ENCODE results near the gene CDH4.

Gene CDH4

DNA sequence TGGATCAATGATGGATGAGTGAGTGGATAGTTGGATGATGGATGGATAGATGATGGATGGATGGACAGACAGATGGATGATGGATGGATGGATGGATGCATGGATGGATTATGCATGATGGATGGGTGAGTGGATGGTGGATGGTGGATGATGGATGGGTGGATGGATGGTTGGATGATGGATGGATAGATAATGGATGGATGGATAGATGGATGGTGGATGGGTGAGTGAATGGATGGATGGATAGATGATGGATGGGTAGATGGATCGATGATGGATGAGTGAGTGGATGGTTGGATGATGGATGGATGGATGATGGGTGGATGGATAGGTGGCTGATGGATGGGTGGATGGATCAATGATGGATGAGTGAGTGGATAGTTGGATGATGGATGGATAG lies 637.6 kb downstream of the CDH4 start:
- Histone ChIP-seq H3K9ac (ENCODE audit: low read length) (no peak overlapping the region), H3K56ac (ENCODE audit: low read length) (no peak overlapping the region), H3K27me3 (ENCODE audit: insufficient read depth, low read length, poor library complexity) (no peaks in the 10 kb centered on the region), H4K8ac (ENCODE audit: low read depth, low read length) (no peak overlapping the region), H3K4me3 (ENCODE audit: low read length) (no peak overlapping the region), H4K5ac (ENCODE audit: low read length) (no peak overlapping the region), H3K23ac (ENCODE audit: low read length) (no peak overlapping the region), H3K4ac (ENCODE audit: low read depth, low read length) (no peak overlapping the region), H3K4me2 (ENCODE audit: low read length) (no peak overlapping the region), H3K36me3 (ENCODE audit: control insufficient read depth, insufficient read depth, low read length) (no peaks in the 10 kb centered on the region), H2BK120ac (ENCODE audit: low read depth, low read length) (no peak overlapping the region), H3K18ac (ENCODE audit: low read length) (no peak overlapping the region), H3K4me1 (ENCODE audit: control insufficient read depth, low read depth, low read length) (no peaks in the 10 kb centered on the region), H3K79me1 (ENCODE audit: low read length) (no peaks in the 10 kb centered on the region), H2BK15ac (replicated peaks; ENCODE audit: low read depth) (no peak overlapping the region), H3K79me2 (ENCODE audit: control insufficient read depth, insufficient read depth, low read length) (no peaks in the 10 kb centered on the region), H2BK5ac (ENCODE audit: low read length) (no peak overlapping the region), H3K27ac (ENCODE audit: low read depth, low read length) (no peak overlapping the region), H2AK5ac (ENCODE audit: low read length) (no peak overlapping the region)
- WGBS (ENCODE audit: extremely low coverage, insufficient coverage, low lambda C conversion rate): no CpG with 5 or more reads among the region's 1 CpG
- no peak for DNase-seq

DNA sequence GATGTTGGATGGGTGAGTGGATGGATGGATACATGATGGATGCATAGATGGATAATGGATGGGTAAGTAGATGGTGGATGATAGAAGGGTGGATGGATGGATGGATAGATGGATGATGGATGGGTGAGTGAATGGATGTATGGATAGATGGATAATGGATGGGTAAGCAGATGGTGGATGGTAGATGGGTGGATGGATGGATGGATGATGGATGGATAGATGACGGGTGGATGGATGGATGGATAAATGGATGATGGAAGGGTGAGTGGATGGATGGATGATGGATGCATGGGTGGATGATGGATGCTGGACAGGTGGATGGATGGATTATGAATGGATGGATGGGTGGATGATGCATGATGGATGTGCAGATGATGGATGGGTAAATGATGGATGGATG lies 638.1 kb downstream of the CDH4 start:
- no peak overlapping the region for H2BK5ac ChIP-seq (ENCODE audit: low read length)
- H3K56ac ChIP-seq (ENCODE audit: low read length): no peak overlapping the region
- H3K4me2 ChIP-seq (ENCODE audit: low read length): no peak overlapping the region
- H4K8ac ChIP-seq (ENCODE audit: low read depth, low read length): no peak overlapping the region
- H3K79me2 ChIP-seq (ENCODE audit: control insufficient read depth, insufficient read depth, low read length): no peaks in the 10 kb centered on the region
- no peaks in the 10 kb centered on the region for H3K27me3 ChIP-seq (ENCODE audit: insufficient read depth, low read length, poor library complexity)
- H2BK120ac ChIP-seq (ENCODE audit: low read depth, low read length): no peak overlapping the region
- no peaks in the 10 kb centered on the region for H3K4me1 ChIP-seq (ENCODE audit: control insufficient read depth, low read depth, low read length)
- no CpG with 5 or more reads among the region's 1 CpG for WGBS (ENCODE audit: extremely low coverage, insufficient coverage, low lambda C conversion rate)
- H3K18ac ChIP-seq (ENCODE audit: low read length): no peak overlapping the region
- H3K27ac ChIP-seq (ENCODE audit: low read depth, low read length): no peak overlapping the region
- no peak overlapping the region for H3K23ac ChIP-seq (ENCODE audit: low read length)
- H3K36me3 ChIP-seq (ENCODE audit: control insufficient read depth, insufficient read depth, low read length): no peaks in the 10 kb centered on the region
- no peak overlapping the region for H2AK5ac ChIP-seq (ENCODE audit: low read length)
- H3K79me1 ChIP-seq (ENCODE audit: low read length): no peaks in the 10 kb centered on the region
- no peak overlapping the region for H2BK15ac ChIP-seq (replicated peaks; ENCODE audit: low read depth)
- no peak overlapping the region for H3K9ac ChIP-seq (ENCODE audit: low read length)
- no peak overlapping the region for H3K4me3 ChIP-seq (ENCODE audit: low read length)
- no peak overlapping the region for H3K4ac ChIP-seq (ENCODE audit: low read depth, low read length)
- no peak for DNase-seq
- no peak overlapping the region for H4K5ac ChIP-seq (ENCODE audit: low read length)

DNA sequence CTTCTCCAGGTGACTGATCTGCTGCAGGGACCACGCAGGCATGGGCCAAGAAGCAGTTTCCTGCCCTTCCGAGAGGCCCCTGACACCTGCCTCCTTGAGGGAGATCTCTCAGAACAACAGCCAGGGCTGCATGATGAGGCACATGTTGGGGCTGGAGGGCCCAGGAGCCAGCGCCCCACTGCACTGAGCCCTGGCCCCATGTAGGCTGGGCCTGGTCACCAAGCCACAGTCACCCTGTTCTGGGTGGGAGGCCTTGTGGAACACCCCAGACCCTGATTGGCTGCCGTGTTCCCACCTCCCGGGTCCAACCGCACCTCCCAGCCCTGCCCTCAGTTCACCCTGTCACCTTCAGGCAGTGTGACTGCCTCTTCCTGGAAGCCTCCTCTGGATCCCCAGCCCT lies 639.4 kb downstream of the CDH4 start:
- H3K79me2 ChIP-seq (ENCODE audit: control insufficient read depth, insufficient read depth, low read length): no peaks in the 10 kb centered on the region
- H3K79me1 ChIP-seq (ENCODE audit: low read length): no peaks in the 10 kb centered on the region
- no peak overlapping the region for H3K9ac ChIP-seq (ENCODE audit: low read length)
- H3K4me1 ChIP-seq (ENCODE audit: control insufficient read depth, low read depth, low read length): no peaks in the 10 kb centered on the region
- no peak overlapping the region for H2BK5ac ChIP-seq (ENCODE audit: low read length)
- no peaks in the 10 kb centered on the region for H3K27me3 ChIP-seq (ENCODE audit: insufficient read depth, low read length, poor library complexity)
- H4K5ac ChIP-seq (ENCODE audit: low read length): no peak overlapping the region
- WGBS (ENCODE audit: extremely low coverage, insufficient coverage, low lambda C conversion rate): no CpG with 5 or more reads among the region's 6 CpGs
- no peak overlapping the region for H2AK5ac ChIP-seq (ENCODE audit: low read length)
- no peak overlapping the region for H4K8ac ChIP-seq (ENCODE audit: low read depth, low read length)
- H3K27ac ChIP-seq (ENCODE audit: low read depth, low read length): no peak overlapping the region
- no peak overlapping the region for H3K4me2 ChIP-seq (ENCODE audit: low read length)
- no peak overlapping the region for H2BK120ac ChIP-seq (ENCODE audit: low read depth, low read length)
- no peak overlapping the region for H3K4ac ChIP-seq (ENCODE audit: low read depth, low read length)
- H3K56ac ChIP-seq (ENCODE audit: low read length): no peak overlapping the region
- H3K36me3 ChIP-seq (ENCODE audit: control insufficient read depth, insufficient read depth, low read length): no peaks in the 10 kb centered on the region
- no peak overlapping the region for H3K4me3 ChIP-seq (ENCODE audit: low read length)
- H3K18ac ChIP-seq (ENCODE audit: low read length): no peak overlapping the region
- H3K23ac ChIP-seq (ENCODE audit: low read length): no peak overlapping the region
- no peak overlapping the region for H2BK15ac ChIP-seq (replicated peaks; ENCODE audit: low read depth)
- no peak for DNase-seq

DNA sequence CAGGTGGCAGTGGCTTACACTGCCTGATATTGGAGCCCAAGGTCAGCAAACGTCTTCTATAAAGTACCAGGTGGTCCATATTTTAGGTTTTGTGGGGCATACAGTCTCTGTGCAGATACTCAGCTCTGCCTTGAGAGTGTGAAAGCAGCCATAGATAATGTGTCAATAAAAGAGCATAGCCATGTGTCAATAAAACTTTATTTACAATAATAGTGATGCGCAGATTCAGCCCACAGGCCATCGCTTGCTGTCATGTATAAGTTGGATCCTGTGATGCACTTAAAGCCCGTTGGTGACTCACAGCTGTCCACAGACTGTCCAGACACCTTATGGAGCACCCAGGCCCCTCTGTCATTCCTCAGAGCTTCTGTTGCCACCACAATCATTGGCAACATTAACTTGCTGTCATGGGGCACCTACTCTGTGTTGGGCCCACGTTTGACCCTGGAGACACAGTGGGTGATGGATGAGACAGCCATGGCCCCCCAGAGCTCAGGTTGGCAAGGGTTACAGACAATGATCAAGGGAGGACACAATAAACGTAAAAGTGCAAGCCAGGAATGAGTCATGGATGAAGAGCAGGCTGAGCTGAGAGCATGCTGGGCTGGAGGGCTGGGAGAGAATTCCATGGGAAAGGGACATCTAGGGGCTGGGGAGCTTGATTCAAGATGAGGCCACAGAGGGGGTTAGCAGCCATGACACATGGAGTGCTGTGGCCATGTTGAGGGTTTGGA lies 640.0 kb downstream of the CDH4 start:
- no CpG with 5 or more reads among the region's 6 CpGs for WGBS (ENCODE audit: extremely low coverage, insufficient coverage, low lambda C conversion rate)
- Histone ChIP-seq H3K9ac (ENCODE audit: low read length) (no peak overlapping the region), H3K79me2 (ENCODE audit: control insufficient read depth, insufficient read depth, low read length) (no peaks in the 10 kb centered on the region), H3K36me3 (ENCODE audit: control insufficient read depth, insufficient read depth, low read length) (no peaks in the 10 kb centered on the region), H3K18ac (ENCODE audit: low read length) (no peak overlapping the region), H3K79me1 (ENCODE audit: low read length) (no peaks in the 10 kb centered on the region), H3K4me2 (ENCODE audit: low read length) (no peak overlapping the region), H4K8ac (ENCODE audit: low read depth, low read length) (no peak overlapping the region), H3K23ac (ENCODE audit: low read length) (no peak overlapping the region), H2BK15ac (replicated peaks; ENCODE audit: low read depth) (no peak overlapping the region), H2BK5ac (ENCODE audit: low read length) (no peak overlapping the region), H3K27ac (ENCODE audit: low read depth, low read length) (no peak overlapping the region), H2AK5ac (ENCODE audit: low read length) (no peak overlapping the region), H2BK120ac (ENCODE audit: low read depth, low read length) (no peak overlapping the region), H3K4me3 (ENCODE audit: low read length) (no peak overlapping the region), H3K56ac (ENCODE audit: low read length) (no peak overlapping the region), H3K4ac (ENCODE audit: low read depth, low read length) (no peak overlapping the region), H4K5ac (ENCODE audit: low read length) (no peak overlapping the region), H3K4me1 (ENCODE audit: control insufficient read depth, low read depth, low read length) (no peaks in the 10 kb centered on the region), H3K27me3 (ENCODE audit: insufficient read depth, low read length, poor library complexity) (no peaks in the 10 kb centered on the region)
- no peak for DNase-seq

DNA sequence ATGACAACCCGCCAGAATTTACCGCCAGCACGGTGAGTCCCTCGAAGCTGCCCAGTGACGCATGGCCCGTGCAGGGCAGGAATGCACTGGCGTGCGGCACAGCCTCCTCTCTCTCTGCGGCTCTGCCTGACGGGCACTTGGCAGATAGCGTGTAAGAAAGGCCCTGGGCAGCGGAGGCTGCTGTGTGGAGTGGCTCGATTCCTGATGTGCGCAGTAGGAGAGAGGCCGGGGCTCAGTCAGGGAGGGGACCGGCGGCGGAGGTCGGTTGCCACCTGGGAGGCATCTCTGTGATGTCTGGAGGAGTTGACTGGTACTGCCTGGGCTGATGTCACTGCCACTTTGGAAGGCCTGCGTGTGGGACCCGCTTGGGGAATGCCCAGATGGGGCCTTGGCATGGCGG lies 643.0 kb downstream of the CDH4 start:
- Histone ChIP-seq H3K4me2 (ENCODE audit: low read length) (no peak overlapping the region), H3K36me3 (ENCODE audit: control insufficient read depth, insufficient read depth, low read length) (no peaks in the 10 kb centered on the region), H3K4me1 (ENCODE audit: control insufficient read depth, low read depth, low read length) (no peaks in the 10 kb centered on the region), H2BK5ac (ENCODE audit: low read length) (no peak overlapping the region), H2BK120ac (ENCODE audit: low read depth, low read length) (no peak overlapping the region), H3K56ac (ENCODE audit: low read length) (no peak overlapping the region), H2AK5ac (ENCODE audit: low read length) (no peak overlapping the region), H3K79me1 (ENCODE audit: low read length) (no peaks in the 10 kb centered on the region), H3K27ac (ENCODE audit: low read depth, low read length) (no peak overlapping the region), H4K8ac (ENCODE audit: low read depth, low read length) (no peak overlapping the region), H4K5ac (ENCODE audit: low read length) (no peak overlapping the region), H3K23ac (ENCODE audit: low read length) (no peak overlapping the region), H3K18ac (ENCODE audit: low read length) (no peak overlapping the region), H3K4me3 (ENCODE audit: low read length) (no peak overlapping the region), H3K27me3 (ENCODE audit: insufficient read depth, low read length, poor library complexity) (no peaks in the 10 kb centered on the region), H3K9ac (ENCODE audit: low read length) (no peak overlapping the region), H3K4ac (ENCODE audit: low read depth, low read length) (no peak overlapping the region), H2BK15ac (replicated peaks; ENCODE audit: low read depth) (no peak overlapping the region), H3K79me2 (ENCODE audit: control insufficient read depth, insufficient read depth, low read length) (no peaks in the 10 kb centered on the region)
- DNase-seq: no peak
- no CpG with 5 or more reads among the region's 22 CpGs for WGBS (ENCODE audit: extremely low coverage, insufficient coverage, low lambda C conversion rate)

DNA sequence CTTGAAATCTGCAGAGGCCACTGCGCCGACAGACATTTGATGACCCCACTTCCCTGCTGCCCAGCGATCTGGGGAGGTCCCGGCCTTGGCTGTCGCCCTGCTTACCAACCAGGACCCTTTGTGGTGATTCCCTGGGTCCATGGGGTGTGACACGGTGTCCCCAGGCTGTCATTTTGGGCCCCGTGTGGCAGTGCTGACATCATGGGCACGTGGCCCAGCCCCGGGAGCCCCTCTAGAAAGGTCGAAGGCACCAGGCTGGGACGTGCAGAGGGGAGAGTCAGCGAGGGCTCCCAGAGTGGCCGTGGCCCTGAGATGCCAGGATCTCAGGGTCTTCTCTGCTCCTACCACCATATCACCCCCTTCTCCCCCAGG lies 643.6 kb downstream of the CDH4 start:
- no peak overlapping the region for H3K4me3 ChIP-seq (ENCODE audit: low read length)
- no peaks in the 10 kb centered on the region for H3K79me2 ChIP-seq (ENCODE audit: control insufficient read depth, insufficient read depth, low read length)
- H3K23ac ChIP-seq (ENCODE audit: low read length): no peak overlapping the region
- no CpG with 5 or more reads among the region's 13 CpGs for WGBS (ENCODE audit: extremely low coverage, insufficient coverage, low lambda C conversion rate)
- H2AK5ac ChIP-seq (ENCODE audit: low read length): no peak overlapping the region
- H2BK5ac ChIP-seq (ENCODE audit: low read length): no peak overlapping the region
- H2BK15ac ChIP-seq (replicated peaks; ENCODE audit: low read depth): no peak overlapping the region
- no peak overlapping the region for H3K4ac ChIP-seq (ENCODE audit: low read depth, low read length)
- H3K27me3 ChIP-seq (ENCODE audit: insufficient read depth, low read length, poor library complexity): no peaks in the 10 kb centered on the region
- H3K4me1 ChIP-seq (ENCODE audit: control insufficient read depth, low read depth, low read length): no peaks in the 10 kb centered on the region
- no peaks in the 10 kb centered on the region for H3K79me1 ChIP-seq (ENCODE audit: low read length)
- no peak overlapping the region for H3K4me2 ChIP-seq (ENCODE audit: low read length)
- H3K56ac ChIP-seq (ENCODE audit: low read length): no peak overlapping the region
- H3K27ac ChIP-seq (ENCODE audit: low read depth, low read length): no peak overlapping the region
- no peak overlapping the region for H4K8ac ChIP-seq (ENCODE audit: low read depth, low read length)
- no peak overlapping the region for H3K18ac ChIP-seq (ENCODE audit: low read length)
- no peak overlapping the region for H2BK120ac ChIP-seq (ENCODE audit: low read depth, low read length)
- DNase-seq: no peak
- no peak overlapping the region for H4K5ac ChIP-seq (ENCODE audit: low read length)
- H3K9ac ChIP-seq (ENCODE audit: low read length): no peak overlapping the region
- H3K36me3 ChIP-seq (ENCODE audit: control insufficient read depth, insufficient read depth, low read length): no peaks in the 10 kb centered on the region

Data from mesendoderm (in vitro differentiated cells).